NCI-H2171 treated with DMSO at 0.1 percent for 48 hours (cell line): Measurements from ENCODE around the gene NAGS.
"Not testable (repeated sequence)": the region's sequence is repeated elsewhere in the genome, so short reads cannot be mapped to it uniquely, and the experiment has no call there.

Source experiments
- DNase-seq: peaks from one replicate; lab custom pipeline; 2025; lab: John Stamatoyannopoulos, UW

The NAGS gene

DNA sequence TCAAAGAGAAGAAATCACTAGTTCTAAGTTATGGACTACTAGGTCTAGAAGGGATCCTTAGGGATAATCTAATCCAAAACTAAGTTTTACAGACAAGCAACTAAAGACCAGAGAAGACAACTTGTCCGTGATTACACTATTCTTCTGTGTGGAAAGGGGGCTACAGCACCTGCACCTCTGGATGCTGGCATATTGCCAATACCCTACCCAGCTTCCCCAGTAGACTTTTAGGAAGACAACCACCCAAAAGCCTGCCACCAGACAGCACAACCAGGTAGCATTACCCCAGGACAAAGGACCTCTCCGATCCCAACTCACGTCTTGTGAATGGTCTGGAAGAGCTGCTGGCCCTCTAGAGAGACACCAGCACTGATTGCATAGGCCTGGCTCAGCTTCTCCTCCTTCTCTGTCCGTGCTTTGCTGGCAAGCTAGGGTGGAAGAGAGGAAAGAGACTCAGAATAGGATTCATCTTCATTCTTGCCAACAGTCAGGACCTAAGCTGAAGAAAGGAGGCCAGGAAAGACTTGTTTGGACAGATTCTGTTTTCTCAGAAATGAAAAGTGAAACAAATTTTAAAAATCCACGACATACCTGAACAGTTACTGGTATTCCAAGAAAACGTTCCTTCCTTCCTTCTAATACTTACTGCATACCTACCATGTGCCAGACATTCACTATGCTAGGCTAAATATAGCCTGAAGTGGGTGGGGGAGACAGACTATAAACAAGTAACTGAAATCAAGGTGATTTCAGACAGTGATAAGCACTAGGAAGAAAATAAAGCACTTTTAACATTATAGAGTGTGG, 35.6 kb downstream of the NAGS start:
- DNase-seq: no peak

DNA sequence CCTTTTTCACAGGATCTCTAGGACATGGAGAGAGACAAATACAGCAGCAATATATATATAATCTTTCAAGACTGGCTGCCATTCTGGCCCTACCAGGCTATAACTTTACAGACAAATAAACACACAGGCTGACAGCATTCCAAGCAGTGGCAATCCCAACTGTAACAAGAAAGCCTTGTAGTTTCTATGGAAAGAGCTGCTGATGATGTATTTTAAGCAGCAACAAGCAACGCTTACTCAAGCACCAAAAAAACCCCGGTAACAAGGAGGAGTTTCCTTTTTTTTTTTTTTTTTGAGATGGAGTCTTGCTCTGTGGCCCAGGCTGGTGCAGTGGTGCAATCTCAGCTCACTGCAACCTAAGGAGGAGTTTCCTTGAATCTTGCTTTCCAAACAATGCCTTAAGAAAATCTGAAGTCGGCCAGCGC, 38.9 kb downstream of the NAGS start:
- no peak for DNase-seq

DNA sequence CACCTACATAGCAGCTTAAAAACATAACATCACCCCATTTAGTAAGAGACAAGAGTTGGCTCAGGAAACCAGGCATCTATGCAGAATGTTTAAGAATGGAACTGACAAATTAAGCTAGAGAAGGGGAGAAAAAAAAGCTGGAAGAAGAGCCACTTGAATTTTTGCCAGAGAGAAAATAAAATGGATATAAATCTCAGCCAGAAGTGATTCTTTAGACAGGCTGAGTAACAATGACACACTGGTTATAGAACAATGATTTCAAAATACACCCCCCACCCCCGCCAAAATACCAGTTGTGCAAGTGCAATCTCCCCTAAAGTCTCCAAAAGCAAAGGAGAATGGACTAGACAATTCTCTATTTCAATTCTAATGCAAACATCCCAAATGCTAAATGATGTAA, 39.6 kb downstream of the NAGS start:
- DNase-seq: no peak

DNA sequence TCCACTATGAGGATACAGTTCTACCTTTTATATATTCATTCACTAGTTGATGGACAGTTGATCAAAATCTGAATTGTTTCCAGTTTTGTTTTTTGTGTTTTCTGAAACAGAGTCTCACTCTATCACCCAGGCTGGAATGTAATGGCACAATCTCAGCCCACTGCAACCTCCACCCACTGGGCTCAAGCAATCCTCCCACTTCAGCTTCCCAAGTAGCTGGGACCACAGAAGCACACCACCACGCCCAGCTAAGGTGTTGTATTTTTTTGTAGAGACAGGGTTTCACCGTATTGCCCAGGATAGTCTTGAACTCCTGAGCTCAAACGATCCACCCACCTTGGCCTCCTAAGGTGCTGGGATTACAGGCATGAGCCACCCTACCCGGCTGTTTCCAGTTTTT, 41.1 kb downstream of the NAGS start:
- DNase-seq: no peak

DNA sequence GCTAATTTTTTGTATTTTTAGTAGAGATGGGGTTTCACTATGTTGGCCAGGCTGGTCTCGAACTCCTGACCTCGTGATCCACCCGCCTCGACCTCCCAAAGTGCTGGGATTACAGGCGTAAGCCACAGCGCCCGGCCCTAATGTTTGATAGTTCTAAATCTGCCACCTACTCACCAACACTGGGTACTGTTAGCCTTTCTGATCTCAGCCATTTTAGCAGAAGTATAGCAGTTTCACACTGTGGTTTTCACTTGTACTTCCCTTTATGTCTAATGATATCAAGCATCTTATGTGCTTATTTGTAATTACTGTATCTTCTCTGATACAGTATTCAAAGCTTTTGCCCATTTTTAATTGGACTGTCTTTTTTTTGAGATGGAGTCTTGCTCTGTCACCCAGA, 42.5 kb downstream of the NAGS start:
- DNase-seq: not testable (repeated sequence)

DNA sequence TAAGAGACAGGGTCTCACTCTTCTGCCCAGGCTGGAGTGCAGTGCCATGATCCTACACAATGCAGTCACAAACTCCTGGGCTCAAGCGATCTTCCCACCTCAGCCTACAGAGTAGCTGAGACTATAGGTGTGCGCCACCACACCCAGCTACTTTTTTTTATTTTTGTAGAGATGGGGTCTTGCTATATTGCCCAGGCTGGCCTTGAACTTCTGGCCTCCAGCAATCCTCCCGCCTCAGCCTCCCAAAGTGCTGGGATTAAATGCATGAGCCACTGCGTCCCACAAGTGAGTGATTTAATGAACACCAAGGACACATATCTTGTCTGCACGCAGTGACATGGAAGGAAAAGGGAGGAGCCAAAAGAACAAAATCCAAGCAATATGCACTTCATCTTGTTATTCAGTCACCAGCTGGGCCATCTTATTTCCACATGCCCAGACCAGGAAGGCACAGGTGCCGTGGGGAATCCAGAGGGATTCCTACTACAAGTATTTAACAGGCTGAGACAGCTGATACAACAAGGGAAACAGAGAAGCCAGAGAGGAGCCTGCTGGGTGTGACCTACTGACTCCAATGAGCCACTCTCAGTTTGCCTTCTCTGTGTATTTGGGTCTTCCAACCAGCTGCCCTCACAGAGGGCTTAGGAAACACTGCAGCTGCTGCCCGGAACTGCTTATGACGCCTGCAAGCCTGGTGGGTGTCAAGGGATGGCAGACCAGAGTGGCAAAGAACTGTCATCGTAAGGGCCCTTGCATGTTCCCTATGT, 45.1 kb downstream of the NAGS start:
- peak; percentile 52 for DNase-seq

DNA sequence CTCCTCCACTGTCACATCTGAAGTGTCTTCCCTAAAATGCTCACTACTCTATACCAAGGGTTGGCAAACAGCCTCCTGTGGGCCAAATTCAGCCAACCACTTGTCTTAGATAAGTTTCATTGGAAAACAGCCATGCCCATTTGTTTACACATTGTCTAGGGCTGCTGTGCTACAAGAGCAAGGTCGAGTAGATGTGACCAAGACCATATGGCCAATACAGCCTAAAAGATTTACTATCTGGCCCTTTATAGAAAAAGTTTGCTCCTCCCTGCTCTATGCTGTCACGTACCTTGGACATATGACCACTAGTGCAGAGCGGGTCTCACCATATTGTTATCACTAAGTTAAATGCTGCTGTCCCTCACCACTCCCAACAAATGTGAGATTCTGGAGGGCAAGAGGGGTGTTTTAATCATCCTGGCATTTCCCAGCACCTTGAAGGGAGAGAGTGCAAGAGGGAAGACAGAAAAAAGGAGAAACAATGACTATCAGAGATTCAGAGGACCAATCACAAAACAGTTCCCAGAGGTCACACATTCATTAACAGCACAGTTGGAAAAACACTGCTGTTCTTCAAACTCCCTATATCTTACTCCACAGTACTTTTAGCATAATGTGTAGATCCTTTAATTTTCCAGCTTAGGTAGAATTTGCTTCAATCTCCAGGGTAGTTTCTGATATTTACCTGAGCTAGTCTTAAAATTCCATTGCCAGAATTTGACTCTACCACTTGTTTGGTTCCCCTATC, 48.9 kb downstream of the NAGS start:
- DNase-seq: no peak
